RWPE2 (cell line): ENCODE data around the gene ANO5.

Source experiments
- ATAC-seq: fragments of 200-7000 bp; cut with Tn5 transposase; 3 replicates; pipeline ENCODE4 v1.9.1; 2021; ENCODE audit warnings: low read depth
- DNase-seq: peaks from one replicate; pipeline ENCODE4 v3.0.0-alpha.2; 2020; ENCODE audit warnings: low spot score
- H3K27ac ChIP-seq: fragments of 450-650 bp; 2 replicates; pipeline ENCODE4 v1.5.1; 2017; ENCODE audit warnings: mild to moderate bottlenecking; ENCODE audit not compliant: poor library complexity, severe bottlenecking
- H3K27me3 ChIP-seq: fragments of 250-450 bp; sonication (Bioruptor Pico); 2 replicates; pipeline ENCODE4 v1.5.1; 2021; ENCODE audit warnings: mild to moderate bottlenecking, moderate library complexity; ENCODE audit not compliant: insufficient read depth, poor library complexity, severe bottlenecking
- H3K36me3 ChIP-seq: fragments of 250-450 bp; sonication (Bioruptor Pico); 2 replicates; pipeline ENCODE4 v1.5.1; 2020; ENCODE audit warnings: low read depth, mild to moderate bottlenecking, moderate library complexity
- H3K4me1 ChIP-seq: fragments of 250-450 bp; sonication (Bioruptor Pico); 2 replicates; pipeline ENCODE4 v1.5.1; 2021; ENCODE audit warnings: mild to moderate bottlenecking, moderate library complexity; ENCODE audit not compliant: insufficient read depth, poor library complexity, severe bottlenecking
- H3K4me3 ChIP-seq: fragments of 250-450 bp; sonication (Bioruptor Pico); 2 replicates; pipeline ENCODE4 v1.5.1; 2021; ENCODE audit warnings: mild to moderate bottlenecking, moderate library complexity; ENCODE audit not compliant: severe bottlenecking
- H3K9me3 ChIP-seq: fragments of 250-450 bp; sonication (Bioruptor Pico); 2 replicates; pipeline ENCODE4 v1.5.1; 2021; ENCODE audit warnings: mild to moderate bottlenecking, moderate library complexity; ENCODE audit not compliant: severe bottlenecking
- TF ChIP-seq, protein P1 (sequence below): fragments of 450-650 bp; IDR thresholded peaks from one replicate; pipeline ENCODE4 v1.5.1; 2017; ENCODE audit warnings: mild to moderate bottlenecking, moderate library complexity; ENCODE audit not compliant: poor library complexity, severe bottlenecking

Gene ANO5

DNA sequence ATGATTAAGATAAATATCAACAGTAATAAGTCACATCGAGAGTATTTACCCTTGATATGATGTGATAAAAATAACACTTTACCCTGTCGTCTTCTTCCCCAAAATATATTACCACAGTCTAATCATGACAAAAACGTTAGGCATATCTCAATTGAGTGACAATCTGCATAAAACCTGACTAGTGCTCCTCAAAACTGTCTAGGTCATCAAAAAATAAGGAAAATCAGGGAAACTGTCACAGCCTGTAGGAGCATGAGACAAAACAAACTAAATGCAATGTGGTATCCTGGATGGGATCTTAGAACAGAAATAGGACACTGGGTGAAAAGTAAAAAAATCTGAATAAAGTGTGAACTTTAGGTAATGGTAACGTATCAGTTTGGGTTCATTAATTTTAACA is 19.4 kb upstream of the ANO5 start:
- DNase-seq (no peak), ATAC-seq (no peak)
- Histone ChIP-seq H3K27ac (no peak overlapping the region), H3K9me3 (no peaks in the 10 kb centered on the region), H3K36me3 (no peaks in the 10 kb centered on the region), H3K4me3 (no peak overlapping the region), H3K4me1 (no peaks in the 10 kb centered on the region), H3K27me3 (no peaks in the 10 kb centered on the region)
- TF ChIP-seq, protein P1, sequence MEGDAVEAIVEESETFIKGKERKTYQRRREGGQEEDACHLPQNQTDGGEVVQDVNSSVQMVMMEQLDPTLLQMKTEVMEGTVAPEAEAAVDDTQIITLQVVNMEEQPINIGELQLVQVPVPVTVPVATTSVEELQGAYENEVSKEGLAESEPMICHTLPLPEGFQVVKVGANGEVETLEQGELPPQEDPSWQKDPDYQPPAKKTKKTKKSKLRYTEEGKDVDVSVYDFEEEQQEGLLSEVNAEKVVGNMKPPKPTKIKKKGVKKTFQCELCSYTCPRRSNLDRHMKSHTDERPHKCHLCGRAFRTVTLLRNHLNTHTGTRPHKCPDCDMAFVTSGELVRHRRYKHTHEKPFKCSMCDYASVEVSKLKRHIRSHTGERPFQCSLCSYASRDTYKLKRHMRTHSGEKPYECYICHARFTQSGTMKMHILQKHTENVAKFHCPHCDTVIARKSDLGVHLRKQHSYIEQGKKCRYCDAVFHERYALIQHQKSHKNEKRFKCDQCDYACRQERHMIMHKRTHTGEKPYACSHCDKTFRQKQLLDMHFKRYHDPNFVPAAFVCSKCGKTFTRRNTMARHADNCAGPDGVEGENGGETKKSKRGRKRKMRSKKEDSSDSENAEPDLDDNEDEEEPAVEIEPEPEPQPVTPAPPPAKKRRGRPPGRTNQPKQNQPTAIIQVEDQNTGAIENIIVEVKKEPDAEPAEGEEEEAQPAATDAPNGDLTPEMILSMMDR: no peak

GRCh38 chr11:22177186-22177585 is 15.7 kb upstream of the ANO5 start:
- DNase-seq (no peak), ATAC-seq (no peak; the same call in 2 of the 3 replicates)
- no peak overlapping the region for H3K27ac ChIP-seq
- H3K27me3 ChIP-seq: no peaks in the 10 kb centered on the region
- H3K9me3 ChIP-seq: no peaks in the 10 kb centered on the region
- no peaks in the 10 kb centered on the region for H3K4me1 ChIP-seq
- H3K4me3 ChIP-seq: no peak overlapping the region
- no peaks in the 10 kb centered on the region for H3K36me3 ChIP-seq
- TF ChIP-seq, protein P1: no peak

GRCh38 chr11:22179626-22180025 is 13.3 kb upstream of the ANO5 start:
- Histone ChIP-seq H3K9me3 (no peaks in the 10 kb centered on the region), H3K4me3 (no peak overlapping the region), H3K27ac (no peak overlapping the region), H3K4me1 (no peaks in the 10 kb centered on the region), H3K36me3 (no peaks in the 10 kb centered on the region), H3K27me3 (no peaks in the 10 kb centered on the region)
- TF ChIP-seq, protein P1: no peak
- ATAC-seq: no peak
- no peak for DNase-seq

- no peak for DNase-seq
- Histone ChIP-seq H3K9me3 (no peaks in the 10 kb centered on the region), H3K4me1 (no peaks in the 10 kb centered on the region), H3K4me3 (no peak overlapping the region), H3K27ac (no peak overlapping the region), H3K27me3 (no peaks in the 10 kb centered on the region), H3K36me3 (no peaks in the 10 kb centered on the region)
- TF ChIP-seq, protein P1: no peak
- no peak for ATAC-seq
These were observed 12.8 kb upstream of the ANO5 start for GRCh38 chr11:22180131-22180530.

- TF ChIP-seq, protein P1: no peak
- Histone ChIP-seq H3K36me3 (no peaks in the 10 kb centered on the region), H3K4me3 (no peak overlapping the region), H3K4me1 (no peaks in the 10 kb centered on the region), H3K27ac (no peak overlapping the region), H3K9me3 (no peaks in the 10 kb centered on the region), H3K27me3 (peaks cover 31% of the 10 kb centered on the region)
- ATAC-seq (no peak), DNase-seq (no peak)
These were observed 3.2 kb upstream of the ANO5 start for GRCh38 chr11:22189660-22190059.
